ENCODE results near the gene LYPD6B.

The LYPD6B gene

GRCh38 chr2:149061133-149061745, 22.7 kb downstream of the LYPD6B start:
- Histone ChIP-seq H3K27ac (ENCODE audit: poor library complexity, severe bottlenecking) (no peak overlapping the region), H3K27me3 (ENCODE audit: insufficient read depth, poor library complexity, severe bottlenecking) (no peaks in the 10 kb centered on the region), H3K4me1 (ENCODE audit: insufficient read depth, poor library complexity, severe bottlenecking) (no peaks in the 10 kb centered on the region), H3K9me3 (ENCODE audit: severe bottlenecking) (no peaks in the 10 kb centered on the region), H3K36me3 (ENCODE audit: low read depth) (no peaks in the 10 kb centered on the region), H3K4me3 (ENCODE audit: severe bottlenecking) (no peak overlapping the region)
- no peak for ATAC-seq (ENCODE audit: low read depth)
- no peak for TF ChIP-seq CTCF (IDR thresholded peaks at IDR 0.05; ENCODE audit: poor library complexity, severe bottlenecking)
- no peak for DNase-seq (ENCODE audit: low spot score)

GRCh38 chr2:149062531-149062930, 24.0 kb downstream of the LYPD6B start:
- Histone ChIP-seq H3K36me3 (ENCODE audit: low read depth) (no peaks in the 10 kb centered on the region), H3K27me3 (ENCODE audit: insufficient read depth, poor library complexity, severe bottlenecking) (no peaks in the 10 kb centered on the region), H3K27ac (ENCODE audit: poor library complexity, severe bottlenecking) (no peak overlapping the region), H3K9me3 (ENCODE audit: severe bottlenecking) (no peaks in the 10 kb centered on the region), H3K4me3 (ENCODE audit: severe bottlenecking) (no peak overlapping the region), H3K4me1 (ENCODE audit: insufficient read depth, poor library complexity, severe bottlenecking) (no peaks in the 10 kb centered on the region)
- ATAC-seq (ENCODE audit: low read depth) (no peak), DNase-seq (ENCODE audit: low spot score) (no peak)
- TF ChIP-seq CTCF (IDR thresholded peaks at IDR 0.05; ENCODE audit: poor library complexity, severe bottlenecking): no peak

GRCh38 chr2:149063177-149063576, 24.7 kb downstream of the LYPD6B start:
- Histone ChIP-seq H3K9me3 (ENCODE audit: severe bottlenecking) (no peaks in the 10 kb centered on the region), H3K27me3 (ENCODE audit: insufficient read depth, poor library complexity, severe bottlenecking) (no peaks in the 10 kb centered on the region), H3K4me1 (ENCODE audit: insufficient read depth, poor library complexity, severe bottlenecking) (no peaks in the 10 kb centered on the region), H3K27ac (ENCODE audit: poor library complexity, severe bottlenecking) (no peak overlapping the region), H3K4me3 (ENCODE audit: severe bottlenecking) (no peak overlapping the region), H3K36me3 (ENCODE audit: low read depth) (no peaks in the 10 kb centered on the region)
- ATAC-seq (ENCODE audit: low read depth) (no peak), DNase-seq (ENCODE audit: low spot score) (no peak)
- no peak for TF ChIP-seq CTCF (IDR thresholded peaks at IDR 0.05; ENCODE audit: poor library complexity, severe bottlenecking)

GRCh38 chr2:149064365-149064841, 25.9 kb downstream of the LYPD6B start:
- ATAC-seq (ENCODE audit: low read depth) (no peak), DNase-seq (ENCODE audit: low spot score) (no peak)
- no peak overlapping the region for H3K4me3 ChIP-seq (ENCODE audit: severe bottlenecking)
- H3K27me3 ChIP-seq (ENCODE audit: insufficient read depth, poor library complexity, severe bottlenecking): no peaks in the 10 kb centered on the region
- no peak overlapping the region for H3K27ac ChIP-seq (ENCODE audit: poor library complexity, severe bottlenecking)
- no peak for TF ChIP-seq CTCF (IDR thresholded peaks at IDR 0.05; ENCODE audit: poor library complexity, severe bottlenecking)
- no peaks in the 10 kb centered on the region for H3K36me3 ChIP-seq (ENCODE audit: low read depth)
- no peaks in the 10 kb centered on the region for H3K9me3 ChIP-seq (ENCODE audit: severe bottlenecking)
- no peaks in the 10 kb centered on the region for H3K4me1 ChIP-seq (ENCODE audit: insufficient read depth, poor library complexity, severe bottlenecking)

GRCh38 chr2:149064856-149065630, 26.5 kb downstream of the LYPD6B start:
- no peak for TF ChIP-seq CTCF (IDR thresholded peaks at IDR 0.05; ENCODE audit: poor library complexity, severe bottlenecking)
- no peaks in the 10 kb centered on the region for H3K4me1 ChIP-seq (ENCODE audit: insufficient read depth, poor library complexity, severe bottlenecking)
- no peak for DNase-seq (ENCODE audit: low spot score)
- ATAC-seq (ENCODE audit: low read depth): no peak
- no peaks in the 10 kb centered on the region for H3K36me3 ChIP-seq (ENCODE audit: low read depth)
- H3K27me3 ChIP-seq (ENCODE audit: insufficient read depth, poor library complexity, severe bottlenecking): no peaks in the 10 kb centered on the region
- no peak overlapping the region for H3K4me3 ChIP-seq (ENCODE audit: severe bottlenecking)
- no peak overlapping the region for H3K27ac ChIP-seq (ENCODE audit: poor library complexity, severe bottlenecking)
- no peaks in the 10 kb centered on the region for H3K9me3 ChIP-seq (ENCODE audit: severe bottlenecking)
